ENCODE measurements around the gene TMEM178B.

Gene TMEM178B

DNA sequence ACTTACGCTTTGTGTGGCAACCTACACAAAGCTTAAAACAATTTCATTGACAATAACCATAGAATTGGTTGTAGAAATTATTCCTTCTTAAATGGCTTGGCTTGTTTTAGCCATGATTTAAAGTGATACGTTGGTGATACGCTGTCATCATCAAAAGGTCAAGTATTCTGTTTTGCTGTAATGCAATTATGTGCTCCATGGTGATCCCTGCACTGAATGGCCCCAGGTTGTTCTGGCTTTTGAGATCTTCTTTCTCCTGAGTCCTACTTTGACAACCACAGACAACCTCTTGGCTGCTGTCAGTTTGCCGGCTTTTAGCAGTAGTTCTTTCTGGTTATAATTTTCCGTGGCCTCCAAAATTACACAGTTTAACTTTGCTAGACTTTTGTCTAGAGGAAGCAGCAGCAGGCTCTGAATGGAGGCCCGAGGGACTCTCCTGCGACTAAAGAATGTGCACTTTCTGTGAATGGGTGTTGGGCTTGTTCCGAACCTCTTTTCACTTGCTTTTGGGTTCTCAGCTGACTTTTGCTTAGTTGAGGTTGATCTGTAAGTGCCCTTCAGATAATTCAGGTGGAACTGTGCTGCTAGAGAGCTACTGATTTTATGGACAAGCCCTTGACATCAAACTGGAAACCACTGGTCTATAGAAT lies 104.7 kb downstream of the TMEM178B start:
- DNase-seq (ENCODE audit: low spot score): no peak
- TF ChIP-seq, protein P1, sequence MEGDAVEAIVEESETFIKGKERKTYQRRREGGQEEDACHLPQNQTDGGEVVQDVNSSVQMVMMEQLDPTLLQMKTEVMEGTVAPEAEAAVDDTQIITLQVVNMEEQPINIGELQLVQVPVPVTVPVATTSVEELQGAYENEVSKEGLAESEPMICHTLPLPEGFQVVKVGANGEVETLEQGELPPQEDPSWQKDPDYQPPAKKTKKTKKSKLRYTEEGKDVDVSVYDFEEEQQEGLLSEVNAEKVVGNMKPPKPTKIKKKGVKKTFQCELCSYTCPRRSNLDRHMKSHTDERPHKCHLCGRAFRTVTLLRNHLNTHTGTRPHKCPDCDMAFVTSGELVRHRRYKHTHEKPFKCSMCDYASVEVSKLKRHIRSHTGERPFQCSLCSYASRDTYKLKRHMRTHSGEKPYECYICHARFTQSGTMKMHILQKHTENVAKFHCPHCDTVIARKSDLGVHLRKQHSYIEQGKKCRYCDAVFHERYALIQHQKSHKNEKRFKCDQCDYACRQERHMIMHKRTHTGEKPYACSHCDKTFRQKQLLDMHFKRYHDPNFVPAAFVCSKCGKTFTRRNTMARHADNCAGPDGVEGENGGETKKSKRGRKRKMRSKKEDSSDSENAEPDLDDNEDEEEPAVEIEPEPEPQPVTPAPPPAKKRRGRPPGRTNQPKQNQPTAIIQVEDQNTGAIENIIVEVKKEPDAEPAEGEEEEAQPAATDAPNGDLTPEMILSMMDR (IDR thresholded peaks at IDR 0.05; ENCODE audit: borderline replicate concordance, control extremely low read depth, extremely low read depth, insufficient read depth, missing control alignments): no peak
- in situ Hi-C loops (cut with MboI; ENCODE audit: low sequenced_read_pairs, unreplicated experiment): no loop called here

DNA sequence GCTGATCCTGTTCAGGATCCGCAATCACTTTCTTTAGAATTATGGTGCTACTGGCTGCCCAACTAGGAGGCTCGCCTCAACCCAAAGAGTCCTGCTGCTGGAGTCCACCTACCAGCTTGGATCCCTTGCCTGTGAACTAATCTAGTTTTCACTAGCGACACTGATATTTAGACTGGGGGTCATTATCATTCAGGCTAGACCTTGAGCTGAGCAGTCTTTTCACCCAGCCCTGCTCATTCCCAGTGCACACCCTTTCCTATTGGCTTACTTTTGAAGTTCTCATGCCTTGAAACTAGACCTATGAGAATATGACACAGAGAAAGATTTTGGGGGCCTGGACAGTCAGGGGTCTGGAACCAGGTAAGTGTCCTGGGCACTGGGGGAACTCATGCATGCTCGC lies 107.9 kb downstream of the TMEM178B start:
- in situ Hi-C loops (cut with MboI; ENCODE audit: low sequenced_read_pairs, unreplicated experiment): no loop called here
- TF ChIP-seq, protein P1 (IDR thresholded peaks at IDR 0.05; ENCODE audit: borderline replicate concordance, control extremely low read depth, extremely low read depth, insufficient read depth, missing control alignments): no peak
- DNase-seq (ENCODE audit: low spot score): no peak

GRCh38 chr7:141184532-141185190 lies 110.8 kb downstream of the TMEM178B start:
- in situ Hi-C loops (cut with MboI; ENCODE audit: low sequenced_read_pairs, unreplicated experiment): no loop called here
- peak; percentile 47 for DNase-seq (ENCODE audit: low spot score)
- TF ChIP-seq, protein P1 (IDR thresholded peaks at IDR 0.05; ENCODE audit: borderline replicate concordance, control extremely low read depth, extremely low read depth, insufficient read depth, missing control alignments): no peak

DNA sequence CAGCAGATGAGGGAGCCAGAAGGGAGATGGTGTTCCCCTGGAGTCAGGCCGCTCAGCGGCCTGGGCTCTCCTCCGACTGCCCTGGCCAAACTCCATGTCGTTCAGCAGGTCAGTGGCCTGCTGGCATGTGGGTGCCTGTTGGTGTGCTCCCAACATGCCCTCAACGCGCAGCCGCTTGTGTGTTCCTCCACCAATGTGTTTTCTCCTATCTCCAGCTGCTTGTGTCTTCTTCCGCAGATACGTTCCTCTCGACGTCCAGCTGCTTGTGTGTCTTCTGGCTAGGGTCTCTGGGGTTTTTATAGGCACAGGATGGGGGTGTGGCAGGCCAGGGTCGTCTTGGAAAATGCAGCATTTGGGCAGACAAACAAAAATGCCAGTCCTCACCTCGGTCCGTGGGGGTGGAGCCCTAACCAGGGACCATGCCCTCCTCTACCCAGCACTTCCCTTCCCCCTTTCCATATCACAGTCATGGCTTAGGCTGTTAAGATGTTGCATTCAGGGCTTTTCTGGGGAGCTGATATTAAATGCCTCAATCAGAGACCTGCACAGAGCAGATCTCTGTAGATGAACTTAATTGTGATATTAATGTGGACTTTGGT lies 111.6 kb downstream of the TMEM178B start:
- in situ Hi-C loops (cut with MboI; ENCODE audit: low sequenced_read_pairs, unreplicated experiment): no loop called here
- no peak for DNase-seq (ENCODE audit: low spot score)
- TF ChIP-seq, protein P1 (IDR thresholded peaks at IDR 0.05; ENCODE audit: borderline replicate concordance, control extremely low read depth, extremely low read depth, insufficient read depth, missing control alignments): no peak

- TF ChIP-seq, protein P1 (IDR thresholded peaks at IDR 0.05; ENCODE audit: borderline replicate concordance, control extremely low read depth, extremely low read depth, insufficient read depth, missing control alignments): no peak
- DNase-seq (ENCODE audit: low spot score): no peak
- in situ Hi-C loops (cut with MboI; ENCODE audit: low sequenced_read_pairs, unreplicated experiment): no loop called here
Observed at GRCh38 chr7:141189231-141189630, 115.4 kb downstream of the TMEM178B start.

GRCh38 chr7:141190495-141190894 lies 116.6 kb downstream of the TMEM178B start:
- TF ChIP-seq, protein P1 (IDR thresholded peaks at IDR 0.05; ENCODE audit: borderline replicate concordance, control extremely low read depth, extremely low read depth, insufficient read depth, missing control alignments): no peak
- in situ Hi-C loops (cut with MboI; ENCODE audit: low sequenced_read_pairs, unreplicated experiment): no loop called here
- no peak for DNase-seq (ENCODE audit: low spot score)

Data from GM13976 (cell line).